NCI-H345 treated with DMSO at 0.1 percent for 48 hours (cell line): Measurements from ENCODE around the gene ABCG1.

Experiments
- DNase-seq: peaks from one replicate; lab custom pipeline; 2025; ENCODE audit not compliant: unreplicated experiment; lab: John Stamatoyannopoulos, UW

ABCG1 gene

DNA sequence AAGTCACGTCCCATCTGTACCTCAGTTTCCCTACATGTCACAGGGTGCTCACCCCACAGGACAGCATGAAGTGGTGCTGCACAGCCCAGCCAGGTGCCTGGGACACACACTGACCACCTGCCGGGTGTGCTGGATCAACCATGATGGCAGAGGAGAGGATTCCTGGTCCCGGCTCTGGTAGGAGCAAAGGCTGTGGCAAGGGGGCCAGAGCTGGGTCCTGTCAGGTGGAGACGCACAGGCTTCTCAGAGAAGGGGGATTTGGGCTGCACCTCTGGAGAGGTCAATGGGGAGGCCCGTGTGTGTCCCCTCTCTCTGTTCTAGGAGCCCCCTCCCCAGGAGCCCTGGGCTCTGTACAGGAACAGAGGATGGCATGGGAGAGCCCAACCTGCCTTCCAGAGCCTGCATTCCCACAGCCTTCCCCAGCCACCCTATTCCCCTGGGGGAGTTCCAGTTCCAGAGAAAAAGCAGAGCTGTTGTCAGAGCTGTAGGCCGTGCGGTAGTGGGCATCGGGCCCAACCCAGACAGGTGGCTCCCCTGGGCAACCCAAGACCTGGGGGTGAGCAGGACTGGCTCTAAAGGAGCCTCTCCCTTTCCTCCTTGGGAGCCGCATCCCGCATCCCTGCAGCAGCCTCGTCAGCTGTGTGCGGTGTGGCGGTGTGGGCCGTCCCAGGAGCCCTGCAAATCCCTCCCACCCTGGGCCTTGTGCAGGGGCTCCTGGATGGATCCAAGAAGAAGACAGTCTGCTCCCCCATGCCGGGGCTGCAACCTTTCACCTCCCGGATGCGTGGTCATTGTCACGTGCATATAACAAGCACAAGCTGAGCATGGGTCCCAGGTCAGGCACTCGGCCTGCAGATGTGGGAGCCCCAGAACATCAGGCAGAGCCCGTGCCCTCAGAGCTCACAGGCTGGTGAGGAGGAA, 99.1 kb downstream of the ABCG1 start:
- peak; percentile 60 for DNase-seq

DNA sequence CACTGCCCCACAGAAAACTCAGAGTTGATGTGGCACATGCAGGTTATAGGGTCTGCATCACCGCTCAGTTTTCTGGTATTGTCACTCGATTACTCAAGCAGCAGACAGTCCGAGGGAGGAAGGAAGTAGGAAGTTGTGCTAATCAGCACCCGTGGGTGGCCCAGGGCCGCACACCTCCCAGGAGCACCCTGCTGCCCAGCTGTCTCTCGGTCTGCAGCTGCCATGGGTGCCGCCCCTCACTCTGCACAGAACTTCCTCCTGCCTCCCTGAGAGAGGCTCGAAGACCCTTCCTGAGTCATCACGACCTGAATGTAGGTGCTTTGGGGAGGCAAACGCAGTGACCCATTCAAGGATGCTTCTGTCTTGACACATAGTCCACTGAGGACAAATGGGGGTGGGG, 100.4 kb downstream of the ABCG1 start:
- DNase-seq, result no peak

DNA sequence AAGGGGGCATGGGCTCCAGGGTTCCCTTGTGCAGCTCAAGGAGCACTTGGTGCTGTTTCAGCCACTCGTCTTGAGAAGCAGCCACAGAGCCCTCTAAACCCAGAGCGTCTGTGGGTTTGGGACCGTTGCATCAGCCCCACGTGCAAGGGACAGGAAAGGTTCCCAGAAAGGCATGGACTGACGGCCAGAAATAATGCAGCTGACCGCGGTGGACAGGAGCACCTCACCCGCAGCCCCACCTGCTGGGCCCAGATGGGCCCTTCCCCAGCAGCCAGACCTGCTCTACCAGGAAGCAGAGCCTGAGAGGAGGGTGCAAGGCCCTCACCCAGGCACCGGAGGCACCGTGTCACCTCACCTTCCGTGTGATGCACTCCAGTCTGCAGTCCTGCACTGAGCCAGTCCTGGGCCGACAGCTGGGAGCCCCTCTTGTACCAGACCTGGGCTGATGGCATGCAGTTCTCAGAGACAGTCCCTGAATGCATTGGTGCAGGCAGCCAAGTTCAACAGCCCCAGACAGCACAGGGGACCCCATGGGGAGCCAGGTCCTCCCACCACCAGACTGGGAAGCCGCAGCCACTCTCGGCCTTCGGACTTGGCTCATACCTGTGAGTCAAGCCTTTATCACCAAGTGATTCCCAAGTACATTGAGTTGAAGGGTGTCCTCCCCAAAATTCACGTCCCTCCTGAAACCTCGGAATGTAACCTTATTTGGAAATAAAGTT, 101.1 kb downstream of the ABCG1 start:
- no peak for DNase-seq

DNA sequence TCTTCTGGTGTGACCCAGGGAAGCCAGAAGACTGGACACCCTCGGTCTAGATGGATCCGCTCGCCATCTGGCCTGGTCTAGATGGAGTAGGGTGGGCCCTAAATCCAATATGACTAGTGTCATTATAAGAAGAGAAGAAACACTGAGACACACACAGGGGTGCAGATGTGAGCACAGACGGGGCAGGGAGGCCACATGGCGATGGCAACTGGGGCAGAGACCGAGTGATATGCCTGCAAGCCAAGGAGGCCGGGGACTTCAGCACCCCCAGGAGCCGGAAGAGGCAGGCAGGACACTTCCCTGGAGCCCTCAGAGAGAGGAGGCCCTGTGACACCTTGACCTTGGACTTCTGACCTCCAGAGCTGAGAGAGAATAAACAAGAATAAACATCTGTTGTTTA, 101.9 kb downstream of the ABCG1 start:
- DNase-seq, result no peak

DNA sequence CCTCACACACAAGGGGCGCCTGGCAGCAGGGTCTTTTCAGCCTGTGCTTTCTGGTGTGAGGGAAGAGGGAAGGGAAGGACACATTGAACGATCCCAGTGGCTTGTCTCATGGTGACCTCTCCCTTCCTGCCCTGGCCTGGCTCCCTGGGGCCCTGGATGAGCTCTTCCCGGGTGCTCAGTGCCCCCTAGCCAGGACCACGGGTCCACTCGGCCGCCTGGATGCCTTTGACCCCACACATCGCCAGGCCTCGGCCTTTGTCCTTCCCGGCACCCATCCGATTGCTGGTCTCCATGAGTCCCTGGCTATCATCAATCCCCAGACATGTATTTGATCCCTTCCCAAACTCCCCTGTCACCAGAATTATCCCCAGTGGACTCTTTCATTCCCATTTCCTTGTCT, 102.3 kb downstream of the ABCG1 start:
- no peak for DNase-seq

DNA sequence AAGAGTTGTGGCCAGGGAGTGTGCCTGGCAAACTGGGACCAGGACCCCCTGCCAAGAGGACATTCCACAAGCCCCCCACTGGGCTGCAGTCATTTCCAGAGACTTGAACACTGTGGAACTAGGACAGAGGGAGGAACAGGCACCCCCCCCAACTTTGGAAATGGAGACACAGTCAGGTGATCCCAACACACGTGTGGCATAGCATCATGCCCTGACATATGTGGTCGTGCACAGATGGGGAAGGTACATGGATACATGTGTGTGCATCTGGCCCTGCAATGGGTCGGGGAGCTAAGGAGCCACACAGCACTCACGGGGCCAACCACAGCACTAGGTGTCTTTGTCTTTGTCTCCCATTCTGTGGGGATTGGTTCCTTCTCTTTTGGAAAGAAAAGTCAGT, 102.9 kb downstream of the ABCG1 start:
- DNase-seq, result no peak

DNA sequence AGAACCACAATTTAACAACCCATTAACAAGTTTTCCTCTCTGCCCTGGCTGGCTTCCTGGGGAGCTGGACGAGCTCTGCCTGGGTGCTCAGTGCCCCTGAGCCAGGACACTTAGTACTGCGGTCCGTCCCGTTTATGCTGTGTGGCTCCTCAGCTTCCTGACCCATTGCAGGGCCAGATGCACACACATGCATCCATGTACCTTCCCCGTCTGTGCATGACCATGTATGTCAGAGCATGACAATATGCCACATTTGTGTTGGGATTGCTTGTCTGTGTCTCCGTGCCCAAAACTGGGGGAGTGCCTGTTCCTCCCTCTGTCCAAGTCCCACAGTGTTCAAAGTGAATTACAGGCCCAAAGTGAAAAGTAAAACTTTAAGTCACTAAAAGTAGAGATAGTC, 106.0 kb downstream of the ABCG1 start:
- no peak for DNase-seq

DNA sequence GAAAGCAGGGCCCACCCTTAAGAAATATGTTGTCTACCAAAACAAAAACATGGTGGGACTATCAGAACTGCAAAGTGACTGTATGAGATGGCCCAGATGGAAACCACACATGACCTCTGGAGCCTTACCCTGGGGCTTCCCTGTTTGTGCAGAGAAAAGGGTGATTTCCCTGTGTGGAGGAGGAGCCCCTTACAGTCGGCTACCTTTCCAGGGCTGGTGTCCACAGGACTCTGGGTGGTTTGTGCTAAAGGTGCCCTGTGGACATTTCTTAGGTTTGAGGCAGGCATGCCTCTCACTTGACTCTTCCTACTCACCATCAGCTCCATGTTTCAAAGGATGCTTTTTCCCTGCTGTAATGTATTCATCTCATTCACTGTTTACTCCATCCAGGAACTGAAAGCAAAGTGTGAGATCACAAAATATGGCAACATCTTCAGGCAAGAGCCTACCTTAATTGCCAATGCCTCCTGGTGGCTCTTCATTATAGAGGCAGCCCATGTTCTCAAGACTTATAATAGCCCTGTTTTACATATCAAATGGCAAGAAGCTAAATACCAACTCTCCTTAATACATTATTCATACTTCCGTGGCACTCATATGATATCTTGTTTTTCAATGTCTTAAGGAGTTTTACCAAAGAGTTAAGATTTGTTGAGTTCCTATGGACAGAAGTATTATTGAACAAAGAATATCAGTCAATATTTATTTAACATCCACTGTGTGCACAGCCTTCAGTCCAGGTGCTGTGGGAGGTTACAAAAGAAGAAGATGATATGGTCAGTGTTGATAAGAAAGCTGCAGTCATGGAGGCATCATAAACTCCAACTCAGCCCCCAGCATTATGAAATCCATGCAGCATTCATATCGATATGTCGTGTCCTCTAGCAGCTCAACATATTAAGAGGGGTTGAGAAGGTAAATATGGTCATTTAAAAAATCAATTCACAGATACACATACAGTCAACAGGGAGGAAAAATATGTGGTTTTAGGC, 111.7 kb downstream of the ABCG1 start:
- DNase-seq, result no peak

DNA sequence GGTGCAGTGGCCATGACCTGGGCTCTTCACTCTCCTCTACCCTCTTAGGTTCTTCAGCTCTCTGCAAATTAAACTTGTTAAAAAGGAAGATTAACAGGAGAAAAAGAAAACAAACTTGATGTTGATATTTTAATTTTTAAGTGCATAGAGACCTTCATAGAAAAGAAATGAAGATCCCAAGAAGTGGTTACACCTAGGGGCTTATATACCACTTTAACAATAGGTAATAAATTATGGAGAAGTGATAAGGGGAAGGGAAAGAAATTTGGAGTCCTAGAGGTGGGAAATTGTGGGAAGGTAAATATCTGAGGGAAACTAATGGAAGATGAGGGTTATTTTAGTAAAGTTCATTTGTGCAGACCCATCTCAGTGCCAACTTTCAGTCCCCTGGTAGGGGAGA, 112.7 kb downstream of the ABCG1 start:
- no peak for DNase-seq

DNA sequence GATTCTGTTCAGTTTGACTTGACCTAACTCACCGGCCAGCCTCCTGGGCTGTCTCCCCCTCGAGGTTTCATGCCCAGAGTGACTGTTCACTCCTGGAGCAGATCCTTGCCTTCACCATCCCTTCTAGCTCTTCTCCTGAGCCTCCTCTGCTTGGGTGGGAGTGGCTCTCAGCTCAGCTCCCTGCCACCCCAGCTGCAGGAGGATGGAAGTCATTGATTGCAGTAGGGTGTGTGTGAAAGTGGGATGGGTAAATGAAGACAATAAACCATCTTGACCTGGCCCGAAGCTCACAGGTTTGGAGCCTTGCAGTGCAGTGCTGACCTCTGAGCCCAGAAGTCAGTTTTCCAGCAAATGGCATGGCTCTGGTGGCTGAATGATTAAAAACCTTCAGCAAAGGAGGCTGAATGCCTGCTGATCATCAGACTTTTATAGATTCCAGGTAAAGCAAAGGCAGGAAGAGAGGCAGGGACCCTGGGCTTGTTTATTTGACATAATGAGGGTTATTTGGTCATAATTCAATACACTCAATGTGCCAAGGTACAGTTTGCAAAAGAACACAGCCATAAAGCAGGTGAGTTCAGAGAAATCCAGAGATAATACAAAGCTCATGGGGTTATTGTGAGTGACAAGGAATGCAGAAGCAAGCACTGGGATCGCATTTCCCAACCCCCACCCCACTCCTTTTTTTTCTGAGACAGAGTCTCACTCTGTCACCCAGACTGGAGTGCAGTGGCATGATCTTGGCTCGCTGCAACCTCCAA, 113.8 kb downstream of the ABCG1 start:
- no peak for DNase-seq

DNA sequence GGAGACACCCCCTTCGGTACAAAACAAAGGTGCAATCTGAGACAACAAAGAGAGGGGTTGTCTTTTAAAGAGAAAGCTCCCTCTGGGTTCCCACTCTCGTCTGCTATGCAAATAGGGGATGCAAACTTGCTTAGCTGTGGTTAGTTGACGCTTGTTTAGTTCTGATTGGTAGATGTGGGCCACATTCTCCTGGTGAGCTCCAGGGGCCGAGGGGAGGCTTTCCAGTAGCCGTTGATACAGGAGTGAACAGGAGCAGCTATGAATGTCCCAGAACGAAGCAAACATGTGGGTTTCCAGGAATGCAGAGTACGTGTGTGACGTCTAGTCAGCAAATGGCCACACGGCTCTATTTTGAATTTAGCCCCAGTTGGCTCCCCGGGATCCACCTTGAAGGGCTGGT, 117.1 kb downstream of the ABCG1 start:
- no peak for DNase-seq

DNA sequence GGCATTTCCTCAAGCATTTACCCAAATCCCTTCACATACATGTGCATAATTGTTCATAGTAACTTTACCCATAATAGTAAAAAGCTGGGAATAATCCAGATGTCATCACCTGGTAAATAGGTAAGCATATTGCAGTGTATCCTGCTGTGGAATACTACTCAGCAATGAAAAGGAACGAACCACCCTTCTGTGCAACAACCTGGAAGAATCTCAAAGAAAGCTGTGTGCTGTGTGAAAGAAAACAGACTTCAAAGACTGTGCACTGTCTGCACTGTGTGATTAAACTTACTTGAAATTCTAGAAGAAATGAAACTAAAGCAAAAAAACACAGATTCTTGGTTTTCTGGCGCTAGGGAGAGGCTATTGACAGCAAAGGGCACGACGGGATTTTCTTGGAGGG, 118.3 kb downstream of the ABCG1 start:
- no peak for DNase-seq

DNA sequence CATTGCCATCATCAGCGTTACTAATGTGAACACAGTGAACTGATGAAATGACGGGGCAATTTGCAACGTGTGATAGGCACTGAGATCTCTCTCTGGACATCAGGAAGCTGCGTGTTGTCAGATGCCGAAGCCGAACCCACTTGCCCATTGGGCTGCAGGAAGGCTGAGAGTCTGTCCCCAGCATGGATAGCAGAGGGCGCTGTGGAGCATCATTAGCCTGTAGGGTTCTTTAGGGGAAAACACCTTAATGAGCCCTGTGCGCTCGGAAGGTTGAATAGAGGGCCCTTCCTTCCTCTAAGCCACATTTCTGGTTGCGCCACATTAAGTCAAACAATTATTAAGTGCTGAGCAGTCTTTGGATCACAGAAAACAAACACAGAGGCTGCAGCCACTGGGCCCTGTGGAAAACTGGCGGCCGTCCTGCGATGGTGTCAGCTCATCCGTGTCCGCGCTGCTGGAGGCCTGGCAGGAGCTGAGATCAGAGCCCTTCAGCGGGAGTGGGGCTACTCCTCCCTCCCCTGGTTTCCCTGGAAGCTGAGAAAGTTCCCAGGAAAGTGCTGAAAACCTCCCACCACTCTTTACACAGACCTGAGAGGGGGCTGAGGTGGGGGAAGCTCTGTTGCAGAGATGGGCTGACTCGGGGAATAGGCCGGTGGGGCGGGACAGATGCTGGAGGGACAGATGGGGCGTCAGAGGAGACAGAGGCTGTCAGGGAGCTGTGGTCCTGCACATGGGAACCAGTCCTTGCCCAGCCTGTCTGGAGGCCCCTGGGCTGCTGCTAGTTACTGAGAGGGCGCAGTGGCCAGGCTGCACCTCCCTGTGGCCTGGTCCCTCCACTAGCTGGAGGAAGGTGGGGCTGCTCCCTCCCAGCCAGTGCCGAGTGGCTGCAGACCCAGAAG, 119.1 kb downstream of the ABCG1 start:
- peak; percentile 97 for DNase-seq

DNA sequence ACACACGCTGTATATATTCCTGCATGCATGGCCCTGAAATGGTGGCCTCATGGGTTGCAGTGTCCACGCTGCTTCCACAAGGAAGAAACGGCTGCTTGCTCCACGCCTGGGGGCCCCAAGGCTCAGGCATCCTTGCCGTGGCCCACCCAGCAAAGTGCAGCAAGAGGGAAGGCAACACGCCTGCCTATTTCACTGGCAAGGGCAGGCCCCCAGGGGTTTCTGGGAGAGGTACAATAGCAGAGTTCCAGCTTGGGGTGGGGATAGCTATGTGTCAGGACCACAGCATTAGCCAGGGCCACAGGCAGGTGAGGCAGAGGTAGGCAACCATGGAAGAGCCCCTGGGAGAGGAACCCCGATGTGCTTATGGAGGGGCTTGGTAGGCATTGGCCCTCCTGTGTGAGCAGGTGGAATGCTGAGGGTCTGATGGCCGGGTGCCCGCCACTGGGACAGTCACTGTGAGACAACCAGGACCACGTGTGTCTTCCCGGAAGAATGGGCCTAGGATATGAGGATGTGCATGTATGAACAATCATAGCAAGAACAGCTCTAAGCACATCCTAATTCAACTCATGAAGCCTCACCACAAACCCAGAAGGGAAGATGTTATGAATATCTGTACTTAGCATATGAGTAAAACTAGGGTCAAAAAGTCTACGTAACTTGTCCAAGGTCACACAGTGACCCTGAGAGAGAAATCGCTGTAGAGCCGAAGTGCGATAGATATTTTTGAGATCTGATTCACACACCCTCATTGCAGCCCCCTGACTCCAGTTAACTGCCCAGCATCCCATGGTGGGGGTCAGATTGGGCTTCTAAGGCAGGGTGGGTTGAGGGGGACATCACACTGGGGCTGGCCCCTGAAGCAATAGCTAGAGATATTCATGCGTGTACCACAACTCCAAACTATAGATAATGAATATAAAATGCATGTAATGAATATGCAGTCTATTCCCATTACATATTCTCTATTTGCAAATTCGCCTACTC, 120.1 kb downstream of the ABCG1 start:
- no peak for DNase-seq

DNA sequence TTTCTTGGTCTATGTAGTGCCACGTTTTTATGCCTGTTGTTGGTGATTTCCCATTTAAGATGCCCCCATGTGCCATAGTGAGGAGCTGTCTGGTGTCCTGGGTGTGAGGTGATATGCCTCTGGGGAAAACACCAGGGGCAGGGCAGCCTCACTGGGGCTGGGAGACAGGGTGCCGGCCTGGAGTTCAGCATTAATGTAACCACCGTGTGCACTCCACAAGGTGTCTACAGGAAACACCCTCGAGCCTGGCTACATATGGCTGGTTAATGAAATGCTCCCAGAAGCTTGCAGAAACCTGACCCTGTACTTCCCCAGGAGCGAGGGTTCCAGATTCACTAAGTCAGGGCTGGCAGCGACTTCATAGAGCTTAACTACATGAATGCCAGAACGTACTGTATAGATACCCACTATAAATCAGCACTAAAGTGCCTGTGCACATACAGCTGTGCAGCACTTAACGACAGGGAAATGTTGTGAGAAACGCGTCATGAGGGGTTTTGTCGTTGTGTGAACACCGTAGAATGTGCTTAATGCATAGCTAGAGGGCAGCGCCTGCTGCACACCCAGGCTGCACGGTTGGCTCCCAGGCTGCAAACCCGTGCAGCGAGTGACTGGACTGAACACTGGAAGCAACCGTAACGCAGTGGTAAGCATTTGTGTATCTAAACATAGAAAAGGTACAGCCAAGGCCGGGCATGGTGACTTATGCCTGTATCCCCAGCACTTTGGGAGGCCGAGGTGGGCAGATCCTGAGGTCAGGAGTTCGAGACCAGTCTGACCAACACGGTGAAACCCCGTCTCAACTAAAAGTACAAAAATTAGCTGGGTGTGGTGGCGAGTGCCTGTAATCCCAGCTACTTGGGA, 121.5 kb downstream of the ABCG1 start:
- no peak for DNase-seq

DNA sequence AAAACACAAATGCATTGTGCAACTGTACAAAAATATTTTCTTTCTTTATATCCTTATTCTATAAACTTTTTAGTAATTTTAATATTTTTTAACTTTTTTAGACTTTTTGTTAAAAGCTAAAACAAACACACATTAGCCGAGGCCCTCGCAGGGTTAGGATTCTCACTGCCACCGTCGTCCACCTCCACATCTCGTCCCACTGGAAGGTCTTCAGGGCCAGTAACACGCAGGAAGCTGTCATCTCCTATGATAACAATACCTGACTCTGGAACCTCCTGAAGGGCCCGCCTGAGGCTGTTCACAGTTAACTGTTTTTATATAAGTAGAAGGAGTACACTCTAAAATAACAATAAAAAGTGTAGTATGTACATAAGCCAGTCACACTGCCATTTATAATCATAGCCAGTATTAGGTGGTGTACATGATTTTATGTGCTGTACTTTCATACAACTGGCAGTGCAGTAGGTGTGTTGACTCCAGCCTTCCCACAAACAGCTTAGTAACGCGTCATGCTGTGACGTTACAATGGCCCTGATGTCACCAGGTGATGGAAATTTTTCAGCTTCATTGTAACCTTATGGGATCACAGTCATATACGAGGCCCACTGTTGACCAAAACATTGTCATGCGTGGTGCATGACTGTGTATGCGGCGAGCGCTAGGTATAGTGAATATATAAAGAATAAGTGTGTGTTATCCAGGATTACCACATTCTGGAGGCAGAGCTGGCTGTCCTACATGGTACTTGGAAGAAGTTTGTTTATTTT, 123.0 kb downstream of the ABCG1 start:
- peak; percentile 83 for DNase-seq

DNA sequence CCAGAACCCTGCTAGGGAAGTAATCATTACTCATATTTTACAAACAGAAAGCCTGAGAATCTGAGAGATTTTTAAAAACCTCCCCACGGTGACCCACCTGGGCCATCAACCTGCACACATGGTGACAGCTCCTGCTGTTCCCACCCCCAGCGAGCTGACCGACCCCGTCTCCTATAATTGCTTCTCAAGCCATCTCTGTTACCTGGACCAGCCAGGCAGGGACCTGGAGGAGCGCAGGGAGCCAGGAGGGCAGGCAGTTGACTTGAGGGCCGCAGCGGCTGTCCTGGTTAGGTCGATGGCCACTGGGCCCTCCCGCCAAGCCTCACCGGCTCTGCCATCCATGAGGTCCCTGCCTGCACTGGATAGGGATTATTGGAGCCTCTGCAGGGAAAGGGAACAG, 124.2 kb downstream of the ABCG1 start:
- DNase-seq, result no peak
